ENCODE measurements around the gene UGT2A1.
"Not testable (repeated sequence)": the region's sequence is repeated elsewhere in the genome, so short reads cannot be mapped to it uniquely, and the experiment has no call there.

The UGT2A1 gene

GRCh38 chr4:69653147-69653546 is at the start of gene UGT2A1:
Gene UGT2A1, minus strand, starts transcription at chr4:69653247. Its CDS starts 5,603 bp downstream, at chr4:69647644.
- no peak for ATAC-seq
- no peak for DNase-seq (ENCODE audit: low spot score in 2 of 2)
- H3K9me3 Mint-ChIP-seq, result peaks cover 4% of the 10 kb centered on the region
- H3K4me3 Mint-ChIP-seq, result no peak within 1 kb of the TSS
- no peak within 1 kb of the TSS for H3K27ac Mint-ChIP-seq
- H3K36me3 Mint-ChIP-seq, result no peaks in the 10 kb centered on the region
- no peaks in the 10 kb centered on the region for H3K4me1 Mint-ChIP-seq

- H3K4me1 Mint-ChIP-seq, result no peaks in the 10 kb centered on the region
- no peak for DNase-seq (ENCODE audit: low spot score in 2 of 2)
- ATAC-seq, result no peak
- H3K36me3 Mint-ChIP-seq, result no peaks in the 10 kb centered on the region
- H3K9me3 Mint-ChIP-seq, result no peaks in the 10 kb centered on the region
- H3K27ac Mint-ChIP-seq, result no peak overlapping the region
- H3K4me3 Mint-ChIP-seq, result no peak overlapping the region
These were observed 49.2 kb upstream of the UGT2A1 start for GRCh38 chr4:69702201-69702600.

- no peaks in the 10 kb centered on the region for H3K9me3 Mint-ChIP-seq
- H3K4me3 Mint-ChIP-seq, result no peak overlapping the region
- no peak for ATAC-seq
- no peaks in the 10 kb centered on the region for H3K4me1 Mint-ChIP-seq
- no peak for DNase-seq (ENCODE audit: low spot score in 2 of 2)
- H3K36me3 Mint-ChIP-seq, result no peaks in the 10 kb centered on the region
- H3K27ac Mint-ChIP-seq, result no peak overlapping the region
These were observed 48.6 kb upstream of the UGT2A1 start for GRCh38 chr4:69701696-69702095.

GRCh38 chr4:69697536-69698242 is 44.6 kb upstream of the UGT2A1 start:
- H3K9me3 Mint-ChIP-seq, result no peaks in the 10 kb centered on the region
- DNase-seq (ENCODE audit: low spot score in 2 of 2) (no peak), ATAC-seq (no peak)
- H3K27ac Mint-ChIP-seq, result no peak overlapping the region
- no peak overlapping the region for H3K4me3 Mint-ChIP-seq
- no peaks in the 10 kb centered on the region for H3K36me3 Mint-ChIP-seq
- H3K4me1 Mint-ChIP-seq, result no peaks in the 10 kb centered on the region

GRCh38 chr4:69689599-69689998 is 36.6 kb upstream of the UGT2A1 start:
- Mint-ChIP-seq H3K4me1 (no peaks in the 10 kb centered on the region), H3K36me3 (no peaks in the 10 kb centered on the region), H3K9me3 (no peaks in the 10 kb centered on the region), H3K27ac (no peak overlapping the region), H3K4me3 (no peak overlapping the region)
- no peak for ATAC-seq
- no peak for DNase-seq (ENCODE audit: low spot score in 2 of 2)

GRCh38 chr4:69684804-69685203 is 31.8 kb upstream of the UGT2A1 start:
- no peak overlapping the region for H3K4me3 Mint-ChIP-seq
- H3K36me3 Mint-ChIP-seq, result no peaks in the 10 kb centered on the region
- ATAC-seq, result no peak
- DNase-seq (ENCODE audit: low spot score in 2 of 2), result no peak
- no peak overlapping the region for H3K27ac Mint-ChIP-seq
- H3K9me3 Mint-ChIP-seq, result peaks cover 2% of the 10 kb centered on the region
- H3K4me1 Mint-ChIP-seq, result no peaks in the 10 kb centered on the region

GRCh38 chr4:69668680-69669079 is 15.6 kb upstream of the UGT2A1 start:
- Mint-ChIP-seq H3K4me3 (no peak overlapping the region), H3K27ac (no peak overlapping the region), H3K4me1 (no peaks in the 10 kb centered on the region), H3K9me3 (peaks cover 13% of the 10 kb centered on the region), H3K36me3 (no peaks in the 10 kb centered on the region)
- DNase-seq (ENCODE audit: low spot score in 2 of 2) (no peak), ATAC-seq (no peak)

GRCh38 chr4:69664009-69664408 is 11.0 kb upstream of the UGT2A1 start:
- not testable (repeated sequence) for H3K4me3 Mint-ChIP-seq; H3K4me1 Mint-ChIP-seq; ATAC-seq; H3K36me3 Mint-ChIP-seq; DNase-seq (ENCODE audit: low spot score in 2 of 2); H3K27ac Mint-ChIP-seq
- peaks cover 12% of the 10 kb centered on the region for H3K9me3 Mint-ChIP-seq

- H3K4me3 Mint-ChIP-seq; H3K4me1 Mint-ChIP-seq; H3K27ac Mint-ChIP-seq; H3K36me3 Mint-ChIP-seq; ATAC-seq; DNase-seq (ENCODE audit: low spot score in 2 of 2): not testable (repeated sequence)
- peaks cover 19% of the 10 kb centered on the region for H3K9me3 Mint-ChIP-seq
These were observed 8.2 kb upstream of the UGT2A1 start for GRCh38 chr4:69661130-69661803.

- ATAC-seq (no peak), DNase-seq (ENCODE audit: low spot score in 2 of 2) (no peak)
- Mint-ChIP-seq H3K4me3 (no peak overlapping the region), H3K9me3 (peaks cover 16% of the 10 kb centered on the region), H3K36me3 (no peaks in the 10 kb centered on the region), H3K4me1 (no peaks in the 10 kb centered on the region), H3K27ac (no peak overlapping the region)
These were observed 5.1 kb upstream of the UGT2A1 start for GRCh38 chr4:69658133-69658532.

- ATAC-seq (no peak), DNase-seq (ENCODE audit: low spot score in 2 of 2) (no peak)
- Mint-ChIP-seq H3K9me3 (peaks cover 12% of the 10 kb centered on the region), H3K4me1 (no peaks in the 10 kb centered on the region), H3K27ac (no peak overlapping the region), H3K4me3 (no peak overlapping the region), H3K36me3 (no peaks in the 10 kb centered on the region)
These were observed 3.7 kb upstream of the UGT2A1 start for GRCh38 chr4:69656653-69657158.

- no peaks in the 10 kb centered on the region for H3K4me1 Mint-ChIP-seq
- H3K4me3 Mint-ChIP-seq, result no peak overlapping the region
- H3K36me3 Mint-ChIP-seq, result no peaks in the 10 kb centered on the region
- H3K9me3 Mint-ChIP-seq, result peaks cover 4% of the 10 kb centered on the region
- DNase-seq (ENCODE audit: low spot score in 2 of 2) (no peak), ATAC-seq (no peak)
- no peak overlapping the region for H3K27ac Mint-ChIP-seq
These were observed 2.2 kb downstream of the UGT2A1 start for GRCh38 chr4:69650872-69651271.

- no peaks in the 10 kb centered on the region for H3K4me1 Mint-ChIP-seq
- H3K27ac Mint-ChIP-seq, result no peak overlapping the region
- no peak for DNase-seq (ENCODE audit: low spot score in 2 of 2)
- H3K9me3 Mint-ChIP-seq, result peaks cover 8% of the 10 kb centered on the region
- H3K36me3 Mint-ChIP-seq, result no peaks in the 10 kb centered on the region
- ATAC-seq, result no peak
- H3K4me3 Mint-ChIP-seq, result no peak overlapping the region
These were observed 3.4 kb downstream of the UGT2A1 start for GRCh38 chr4:69649629-69650028.

- H3K4me1 Mint-ChIP-seq, result no peaks in the 10 kb centered on the region
- DNase-seq (ENCODE audit: low spot score in 2 of 2) (no peak), ATAC-seq (no peak)
- peaks cover 8% of the 10 kb centered on the region for H3K9me3 Mint-ChIP-seq
- H3K4me3 Mint-ChIP-seq, result no peak overlapping the region
- H3K27ac Mint-ChIP-seq, result no peak overlapping the region
- H3K36me3 Mint-ChIP-seq, result no peaks in the 10 kb centered on the region
These were observed 3.8 kb downstream of the UGT2A1 start for GRCh38 chr4:69649207-69649606.

GRCh38 chr4:69642961-69643360 is 10.1 kb downstream of the UGT2A1 start:
- Mint-ChIP-seq H3K27ac (no peak overlapping the region), H3K36me3 (no peaks in the 10 kb centered on the region), H3K4me1 (no peaks in the 10 kb centered on the region), H3K4me3 (no peak overlapping the region), H3K9me3 (peaks cover 12% of the 10 kb centered on the region)
- DNase-seq (ENCODE audit: low spot score in 2 of 2) (no peak), ATAC-seq (no peak)

- Mint-ChIP-seq H3K27ac (no peak overlapping the region), H3K36me3 (no peaks in the 10 kb centered on the region), H3K9me3 (peaks cover 12% of the 10 kb centered on the region), H3K4me1 (no peaks in the 10 kb centered on the region), H3K4me3 (no peak overlapping the region)
- no peak for ATAC-seq
- DNase-seq (ENCODE audit: low spot score in 2 of 2), result no peak
These were observed 12.8 kb downstream of the UGT2A1 start for GRCh38 chr4:69640289-69640688.
